Pulmonary artery endothelial cell (primary cell): ENCODE data around the gene SLC19A2. TPM values are rescaled to one million over a fixed set of nuclear protein-coding genes. Genes with fewer than 3 reads are reported as not detected.
"Not testable (repeated sequence)": the region's sequence is repeated elsewhere in the genome, so short reads cannot be mapped to it uniquely, and the experiment has no call there.

ENCODE experiments used
- DNase-seq: peaks from one replicate; pipeline ENCODE4 v3.0.0-alpha.2; 2011; ENCODE audit warnings: low read depth, low spot score
- total RNA-seq: library from RNA; depleted of rRNA; stranded (reverse); fragments of >200 nt; gene quantifications from 2 replicates; pipeline ENCODE4 v1.2.3, GENCODE V29; 2014

The SLC19A2 gene
- 8.8 and 11.2 TPM in 2 replicates for total RNA-seq

DNA sequence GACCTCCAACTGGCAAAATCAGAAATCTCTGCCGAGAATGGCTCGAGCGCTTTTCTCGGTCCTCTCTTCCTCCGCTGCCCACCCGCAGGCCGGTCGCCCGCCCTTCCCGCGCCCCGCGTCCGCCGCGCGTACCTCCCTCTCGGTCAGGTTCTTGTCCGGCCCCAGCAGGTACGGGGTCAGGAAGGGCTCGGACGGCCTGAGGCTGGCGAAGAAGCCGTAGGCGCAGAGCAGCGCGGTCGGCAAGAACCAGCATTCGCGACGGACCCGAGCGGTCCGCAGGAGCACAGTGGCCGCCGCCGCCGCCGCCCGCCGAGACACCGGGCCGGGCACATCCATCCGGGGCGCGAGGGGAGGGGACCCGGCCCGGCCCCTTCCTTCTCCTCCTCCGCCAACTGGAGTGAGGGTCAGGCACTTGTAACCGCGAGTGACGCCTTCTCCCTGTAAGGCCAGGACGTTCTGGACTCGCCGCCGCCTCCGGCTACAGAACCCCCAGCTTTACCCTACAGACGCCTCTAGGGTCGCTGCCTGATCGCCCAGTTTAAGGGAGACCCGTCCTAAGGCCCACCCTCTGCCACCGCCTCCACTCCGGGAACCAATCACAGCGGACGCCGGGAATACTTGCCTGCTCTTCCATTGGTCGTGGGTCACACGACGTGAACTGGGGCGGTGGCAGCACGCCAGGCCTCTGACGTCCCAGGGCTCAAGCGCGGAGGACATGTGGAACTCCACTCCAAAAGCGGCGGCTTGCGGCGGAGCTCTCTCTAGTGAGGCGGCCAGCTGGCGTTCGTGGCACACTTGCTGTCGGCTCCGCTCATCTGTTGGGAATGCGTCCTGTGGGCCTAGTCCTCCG, at the start of gene SLC19A2:
Gene SLC19A2 (minus strand): TSS at position 514 of the 850 bp plus-strand sequence. CDS start 178 bp downstream, at position 336.
- peak; percentile 95 for DNase-seq

DNA sequence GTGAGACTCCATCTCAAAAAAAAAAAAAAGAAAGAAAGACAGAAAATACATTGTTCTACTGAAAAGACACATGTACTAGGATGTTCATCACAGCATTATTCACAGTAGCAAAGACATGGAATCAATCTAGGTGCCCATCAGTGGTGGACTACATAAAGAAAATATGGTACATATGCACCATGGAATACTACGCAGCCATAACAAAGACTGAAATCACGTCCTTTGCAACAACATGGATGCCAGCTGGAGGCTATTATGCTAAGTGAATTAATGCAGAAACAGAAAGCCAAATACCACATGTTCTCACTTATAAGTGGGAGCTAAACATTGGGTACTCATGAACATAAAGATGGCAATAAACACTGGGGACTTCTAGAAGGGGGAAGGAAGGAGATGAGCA, 48.9 kb upstream of the SLC19A2 start:
- no peak for DNase-seq

GRCh38 chr1:169533528-169534190, 47.9 kb upstream of the SLC19A2 start:
- not testable (repeated sequence) for DNase-seq

- no peak for DNase-seq
Measured at GRCh38 chr1:169530448-169530847, 44.7 kb upstream of the SLC19A2 start.

GRCh38 chr1:169529068-169529642, 43.4 kb upstream of the SLC19A2 start:
- DNase-seq, result no peak

- no peak for DNase-seq
Measured at GRCh38 chr1:169528215-169529067, 42.7 kb upstream of the SLC19A2 start.

DNA sequence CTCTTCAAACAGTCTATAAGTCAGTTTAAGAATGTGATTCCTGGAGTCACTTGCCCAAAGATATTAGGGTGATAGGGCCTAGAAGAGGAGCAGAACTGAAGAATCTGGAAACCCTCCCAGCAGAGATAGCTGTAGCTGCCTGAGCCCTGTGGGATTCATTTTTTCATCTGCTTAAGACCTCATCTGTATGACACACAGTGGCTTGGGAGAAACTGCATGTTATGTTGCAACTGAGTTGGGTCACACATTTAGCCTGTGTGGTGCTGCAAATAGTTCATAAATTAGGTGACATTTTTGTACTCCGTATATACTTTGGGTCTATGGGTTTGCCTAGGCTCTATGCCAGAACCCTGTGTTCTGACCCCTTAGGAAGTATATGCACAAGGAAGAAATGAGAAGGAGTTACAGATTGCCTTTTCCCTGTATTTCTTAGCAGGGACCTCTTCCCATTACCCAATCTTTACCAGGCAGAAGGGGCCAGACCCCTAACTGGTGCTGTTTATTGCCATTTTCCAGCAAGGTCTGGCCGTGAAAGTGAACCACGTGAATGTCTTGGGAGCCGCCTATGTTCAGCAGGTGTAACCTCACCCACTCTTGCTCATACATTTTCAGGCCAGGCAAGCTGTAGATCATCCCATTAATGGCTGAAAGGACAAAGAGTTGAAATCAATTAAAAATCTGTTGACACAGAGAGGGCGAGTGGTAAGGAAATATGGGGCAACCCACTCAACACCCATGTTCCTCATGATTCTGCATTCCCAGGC, 41.9 kb upstream of the SLC19A2 start:
- DNase-seq, result no peak

GRCh38 chr1:169527001-169527400, 41.3 kb upstream of the SLC19A2 start:
- no peak for DNase-seq

GRCh38 chr1:169526120-169526832, 40.5 kb upstream of the SLC19A2 start:
- DNase-seq, result no peak

- no peak for DNase-seq
Measured at GRCh38 chr1:169525391-169525790, 39.6 kb upstream of the SLC19A2 start.

DNA sequence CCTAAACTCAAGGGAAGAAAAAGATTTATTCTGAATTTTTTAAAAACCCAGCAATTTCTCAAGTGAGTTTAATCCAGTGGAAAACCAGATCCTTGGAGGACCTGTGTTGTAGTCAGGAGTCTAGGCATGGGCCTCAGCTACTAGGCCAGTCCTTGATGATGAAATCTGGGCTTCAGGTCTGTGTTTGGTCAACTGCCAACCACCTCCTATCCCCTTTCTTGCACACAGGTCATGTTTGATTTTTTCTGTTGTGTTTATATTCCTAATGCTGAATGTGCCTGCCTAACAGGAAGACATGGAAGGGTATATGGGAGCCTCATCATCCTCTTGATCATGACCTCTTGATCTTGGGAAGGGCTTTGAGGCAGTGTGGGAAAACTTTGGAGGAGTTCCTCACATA, 38.2 kb upstream of the SLC19A2 start:
- DNase-seq, result no peak

- no peak for DNase-seq
Measured at GRCh38 chr1:169521226-169521625, 35.5 kb upstream of the SLC19A2 start.

GRCh38 chr1:169517558-169518186, 31.9 kb upstream of the SLC19A2 start:
- no peak for DNase-seq

DNA sequence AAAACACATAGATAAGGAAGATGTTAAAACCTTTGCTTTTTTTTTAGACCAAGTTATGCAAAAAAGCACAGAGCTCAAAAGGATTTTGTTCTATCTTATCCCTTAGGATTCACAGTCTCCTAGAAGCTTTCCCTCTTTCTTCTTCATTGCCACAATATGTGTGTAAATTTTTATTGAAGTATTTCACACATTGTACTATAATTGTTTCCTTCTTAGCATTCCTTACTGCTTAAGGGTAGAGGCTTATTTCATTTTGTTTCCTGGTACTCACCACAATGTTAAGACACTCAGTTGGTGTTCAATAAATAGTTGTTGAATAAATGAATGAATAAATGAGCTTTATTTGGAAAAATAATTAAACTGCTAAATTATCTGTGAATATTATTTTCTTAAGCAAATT, 29.9 kb upstream of the SLC19A2 start:
- no peak for DNase-seq

GRCh38 chr1:169514566-169515270, 29.0 kb upstream of the SLC19A2 start:
- no peak for DNase-seq

DNA sequence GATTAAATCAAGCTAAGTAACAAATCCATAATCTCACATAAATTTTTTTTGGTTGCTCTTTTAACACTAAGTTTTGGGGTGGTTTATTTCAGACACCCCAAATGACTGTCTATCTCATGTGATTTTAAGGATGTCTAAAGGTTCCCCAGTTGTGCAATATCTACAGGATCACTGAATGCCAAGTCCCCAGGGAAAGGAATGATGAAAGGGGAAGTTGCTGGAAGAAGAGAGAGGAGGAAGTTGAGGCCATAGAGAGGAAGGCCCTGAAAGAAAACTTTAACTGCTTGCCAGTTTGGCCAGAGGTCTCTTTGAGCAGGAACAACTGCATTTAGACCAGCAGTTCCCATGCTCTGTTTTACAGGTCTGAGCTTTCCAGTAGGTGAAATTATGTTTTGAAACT, 27.5 kb upstream of the SLC19A2 start:
- DNase-seq, result no peak

- peak; percentile 19 for DNase-seq
Measured at GRCh38 chr1:169511316-169512005, 25.7 kb upstream of the SLC19A2 start.

DNA sequence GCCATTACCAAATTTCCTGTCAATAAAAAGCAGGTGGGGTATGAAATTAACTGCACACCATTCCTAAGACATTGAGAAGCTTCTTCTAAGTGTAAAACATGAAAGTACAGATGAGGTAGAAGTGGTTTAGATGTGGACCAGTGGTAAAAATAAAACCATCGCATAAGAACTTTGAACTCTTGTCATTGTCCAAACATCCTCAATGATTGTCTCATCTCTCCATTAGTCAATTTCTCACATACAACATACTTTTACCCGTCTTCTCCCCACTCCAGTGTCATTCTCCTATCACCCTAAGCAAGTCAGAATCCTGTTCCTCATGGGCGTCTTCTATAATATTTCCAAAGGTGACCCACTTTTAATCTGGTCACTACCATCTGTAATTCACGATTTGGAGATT, 24.3 kb upstream of the SLC19A2 start:
- no peak for DNase-seq
